ENCODE results near the gene C6.

GRCh38 chr5:41118177-41118576 is 95.2 kb downstream of the C6 start:
- no peak for TF ChIP-seq MXI1 (IDR thresholded peaks at IDR 0.05; ENCODE audit: borderline replicate concordance, low read depth, low read length)
- TF ChIP-seq BRCA1 (CRISPR knock-in tag; IDR thresholded peaks at IDR 0.05), result no peak
- TF ChIP-seq RXRA (CRISPR knock-in tag; IDR thresholded peaks at IDR 0.05), result no peak
- TF ChIP-seq, protein P1, sequence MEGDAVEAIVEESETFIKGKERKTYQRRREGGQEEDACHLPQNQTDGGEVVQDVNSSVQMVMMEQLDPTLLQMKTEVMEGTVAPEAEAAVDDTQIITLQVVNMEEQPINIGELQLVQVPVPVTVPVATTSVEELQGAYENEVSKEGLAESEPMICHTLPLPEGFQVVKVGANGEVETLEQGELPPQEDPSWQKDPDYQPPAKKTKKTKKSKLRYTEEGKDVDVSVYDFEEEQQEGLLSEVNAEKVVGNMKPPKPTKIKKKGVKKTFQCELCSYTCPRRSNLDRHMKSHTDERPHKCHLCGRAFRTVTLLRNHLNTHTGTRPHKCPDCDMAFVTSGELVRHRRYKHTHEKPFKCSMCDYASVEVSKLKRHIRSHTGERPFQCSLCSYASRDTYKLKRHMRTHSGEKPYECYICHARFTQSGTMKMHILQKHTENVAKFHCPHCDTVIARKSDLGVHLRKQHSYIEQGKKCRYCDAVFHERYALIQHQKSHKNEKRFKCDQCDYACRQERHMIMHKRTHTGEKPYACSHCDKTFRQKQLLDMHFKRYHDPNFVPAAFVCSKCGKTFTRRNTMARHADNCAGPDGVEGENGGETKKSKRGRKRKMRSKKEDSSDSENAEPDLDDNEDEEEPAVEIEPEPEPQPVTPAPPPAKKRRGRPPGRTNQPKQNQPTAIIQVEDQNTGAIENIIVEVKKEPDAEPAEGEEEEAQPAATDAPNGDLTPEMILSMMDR (CRISPR knock-in tag; IDR thresholded peaks at IDR 0.05), result no peak; the same call in 1 of the 2 replicates
- no peak for TF ChIP-seq PHF8 (CRISPR knock-in tag; IDR thresholded peaks at IDR 0.05)
- no peak for TF ChIP-seq KDM5A (IDR thresholded peaks at IDR 0.05; ENCODE audit: borderline replicate concordance, low read length)
- TF ChIP-seq FOSL1 (CRISPR knock-in tag; IDR thresholded peaks at IDR 0.05; ENCODE audit: borderline replicate concordance), result no peak
- no peak for TF ChIP-seq ZNF772 (CRISPR knock-in tag; IDR thresholded peaks at IDR 0.05)
- no peak for TF ChIP-seq TP53 (CRISPR knock-in tag; conservative IDR thresholded peaks at IDR 0.05)
- TF ChIP-seq TEAD2 (CRISPR knock-in tag; IDR thresholded peaks at IDR 0.05), result no peak
- no peak for TF ChIP-seq RFX1 (IDR thresholded peaks at IDR 0.05)
- TF ChIP-seq, protein P2, sequence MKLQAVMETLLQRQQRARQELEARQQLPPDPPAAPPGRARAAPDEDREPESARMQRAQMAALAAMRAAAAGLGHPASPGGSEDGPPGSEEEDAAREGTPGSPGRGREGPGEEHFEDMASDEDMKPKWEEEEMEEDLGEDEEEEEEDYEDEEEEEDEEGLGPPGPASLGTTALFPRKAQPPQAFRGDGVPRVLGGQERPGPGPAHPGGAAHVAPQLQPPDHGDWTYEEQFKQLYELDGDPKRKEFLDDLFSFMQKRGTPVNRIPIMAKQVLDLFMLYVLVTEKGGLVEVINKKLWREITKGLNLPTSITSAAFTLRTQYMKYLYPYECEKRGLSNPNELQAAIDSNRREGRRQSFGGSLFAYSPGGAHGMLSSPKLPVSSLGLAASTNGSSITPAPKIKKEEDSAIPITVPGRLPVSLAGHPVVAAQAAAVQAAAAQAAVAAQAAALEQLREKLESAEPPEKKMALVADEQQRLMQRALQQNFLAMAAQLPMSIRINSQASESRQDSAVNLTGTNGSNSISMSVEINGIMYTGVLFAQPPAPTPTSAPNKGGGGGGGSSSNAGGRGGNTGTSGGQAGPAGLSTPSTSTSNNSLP (IDR thresholded peaks at IDR 0.05; ENCODE audit: low read depth, low read length), result no peak
- TF ChIP-seq NFYC (CRISPR knock-in tag; IDR thresholded peaks at IDR 0.05), result no peak

Data from HepG2 (cell line).